SW480 (cell line): ENCODE measurements around the gene TRIP13.
"Not testable (repeated sequence)": the region's sequence is repeated elsewhere in the genome, so short reads cannot be mapped to it uniquely, and the experiment has no call there.

Source experiments
- DNase-seq: peaks from one replicate; pipeline ENCODE4 v3.0.0-alpha.2; 2016; ENCODE audit warnings: low spot score

Gene TRIP13

GRCh38 chr5:936149-937144, 43.8 kb downstream of the TRIP13 start:
- no peak for DNase-seq

DNA sequence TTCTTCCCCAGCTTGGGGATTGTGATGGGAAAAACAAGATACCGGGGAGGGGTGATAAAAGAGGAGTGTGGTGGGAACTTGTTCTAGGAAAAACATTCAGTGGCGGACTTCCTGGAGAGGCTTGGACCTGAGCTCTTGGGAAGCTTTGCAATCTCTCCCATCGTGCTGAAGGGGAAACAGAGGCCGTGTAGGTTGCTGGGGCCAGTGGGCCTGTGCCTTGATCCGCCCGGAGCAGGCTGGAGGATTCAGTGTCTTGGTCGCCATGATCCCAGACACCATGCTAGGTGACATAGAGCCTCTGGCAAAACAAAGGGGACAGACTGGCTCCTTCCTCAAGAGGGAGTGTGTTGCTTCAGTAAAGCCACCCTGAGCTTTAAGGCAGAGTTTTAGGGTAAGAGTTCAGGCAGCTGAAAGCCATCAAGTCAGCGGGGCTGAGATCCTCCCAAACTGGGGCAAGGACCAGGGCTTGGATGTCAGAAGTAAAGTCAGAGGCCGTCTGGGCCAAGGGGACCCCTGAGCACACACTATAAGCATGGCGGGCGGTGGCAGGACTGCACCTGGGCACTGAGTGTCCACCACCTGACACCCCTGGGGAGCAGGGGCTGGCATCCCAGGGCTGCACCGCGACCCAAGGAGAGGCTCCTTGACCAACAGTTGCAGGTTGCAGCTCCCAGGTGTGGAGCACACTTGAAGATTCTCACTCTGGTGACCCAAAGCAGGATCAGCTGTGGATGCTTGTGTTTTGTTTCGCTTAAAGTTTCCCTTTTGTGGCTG, 44.7 kb downstream of the TRIP13 start:
- no peak for DNase-seq

- no peak for DNase-seq
These were observed 46.7 kb downstream of the TRIP13 start for GRCh38 chr5:939368-939767.

DNA sequence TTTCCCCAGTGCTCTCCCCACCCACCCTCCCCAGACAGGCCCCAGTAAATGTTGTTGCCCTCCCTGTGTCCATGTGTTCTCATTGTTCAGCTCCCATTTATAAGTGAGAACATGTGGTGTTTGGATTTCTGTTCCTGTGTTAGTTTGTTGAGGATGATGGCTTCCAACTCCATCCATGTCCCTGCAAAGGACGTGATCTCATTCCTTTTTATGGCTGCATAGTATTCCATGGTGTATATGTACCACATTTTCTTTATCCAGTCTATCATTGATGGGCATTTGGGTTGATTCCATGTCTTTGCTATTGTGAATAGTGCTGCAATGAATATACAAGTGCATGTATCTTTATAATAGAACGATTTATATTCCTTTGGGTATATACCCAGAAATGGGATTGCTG, 48.1 kb downstream of the TRIP13 start:
- not testable (repeated sequence) for DNase-seq

GRCh38 chr5:943201-943917, 50.7 kb downstream of the TRIP13 start:
- DNase-seq, result no peak

DNA sequence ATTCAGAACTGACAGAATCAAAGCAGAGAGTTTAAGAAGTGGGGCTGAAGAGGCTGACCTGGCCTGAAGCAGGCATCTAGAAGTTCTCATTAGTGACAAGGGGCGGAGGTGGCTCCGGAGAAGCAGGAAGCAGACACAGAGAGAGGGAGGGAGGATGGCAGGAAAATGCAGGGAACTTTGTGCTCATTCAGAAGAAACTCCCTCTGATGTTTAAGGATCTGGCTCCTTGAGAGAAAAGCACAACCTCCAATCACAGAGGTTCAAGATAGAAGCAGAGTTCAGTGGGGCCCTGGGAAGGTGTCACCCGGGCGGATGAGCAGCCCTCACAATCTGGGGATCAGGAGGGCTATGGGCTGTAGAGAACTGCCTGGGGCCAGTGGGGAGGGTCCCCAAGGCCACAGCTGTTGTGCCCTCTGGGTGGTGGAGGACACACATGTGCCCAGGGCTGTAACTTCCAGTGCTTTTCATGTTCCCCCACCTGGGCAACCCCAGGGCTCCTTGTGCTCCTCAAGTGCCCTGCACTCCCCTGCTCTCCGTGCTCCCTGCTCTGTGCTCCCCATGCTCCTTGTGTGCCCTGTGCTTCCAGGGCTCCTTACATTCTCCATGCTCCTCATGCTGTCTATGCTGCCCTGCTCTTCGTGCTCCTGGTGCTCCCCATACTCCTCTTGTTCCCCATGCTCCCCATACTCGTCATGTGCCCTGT, 51.4 kb downstream of the TRIP13 start:
- peak; percentile 39 for DNase-seq

GRCh38 chr5:944621-944927, 51.9 kb downstream of the TRIP13 start:
- no peak for DNase-seq

DNA sequence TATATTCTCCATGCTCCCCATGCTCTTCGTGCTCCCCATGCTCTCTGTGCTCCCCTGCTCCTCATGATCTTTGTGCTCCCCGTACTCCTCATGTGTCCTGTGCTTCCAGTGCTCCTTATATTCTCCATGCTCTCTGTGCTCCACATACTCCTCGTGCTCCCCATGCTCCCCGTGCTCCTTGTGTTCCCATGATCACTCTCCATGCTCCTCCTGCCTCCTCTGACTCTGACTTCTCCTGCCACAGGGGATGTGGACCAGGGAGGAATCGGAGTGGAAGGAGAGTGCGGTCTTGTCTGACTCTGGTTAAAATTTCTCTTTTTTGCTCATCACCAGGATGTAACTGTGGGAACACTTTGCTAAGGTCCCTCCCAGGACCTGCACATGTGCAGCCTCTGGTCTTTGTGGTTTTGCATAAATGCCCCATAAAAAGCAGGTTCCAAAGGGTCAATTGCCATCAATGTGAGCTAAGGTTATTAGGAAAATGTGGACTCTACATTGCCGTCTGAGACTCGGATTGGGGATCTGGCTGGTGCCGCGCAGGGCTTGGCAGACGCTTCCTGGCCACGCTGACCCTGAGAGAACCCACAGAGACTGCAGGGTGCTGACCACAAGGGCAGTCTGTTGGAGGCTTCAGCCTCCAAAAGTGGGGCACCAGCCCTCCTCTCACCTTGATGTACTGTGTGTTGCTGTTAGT, 52.5 kb downstream of the TRIP13 start:
- peak; percentile 97 for DNase-seq

GRCh38 chr5:945691-946551, 53.2 kb downstream of the TRIP13 start:
- DNase-seq, result peak; percentile 62

DNA sequence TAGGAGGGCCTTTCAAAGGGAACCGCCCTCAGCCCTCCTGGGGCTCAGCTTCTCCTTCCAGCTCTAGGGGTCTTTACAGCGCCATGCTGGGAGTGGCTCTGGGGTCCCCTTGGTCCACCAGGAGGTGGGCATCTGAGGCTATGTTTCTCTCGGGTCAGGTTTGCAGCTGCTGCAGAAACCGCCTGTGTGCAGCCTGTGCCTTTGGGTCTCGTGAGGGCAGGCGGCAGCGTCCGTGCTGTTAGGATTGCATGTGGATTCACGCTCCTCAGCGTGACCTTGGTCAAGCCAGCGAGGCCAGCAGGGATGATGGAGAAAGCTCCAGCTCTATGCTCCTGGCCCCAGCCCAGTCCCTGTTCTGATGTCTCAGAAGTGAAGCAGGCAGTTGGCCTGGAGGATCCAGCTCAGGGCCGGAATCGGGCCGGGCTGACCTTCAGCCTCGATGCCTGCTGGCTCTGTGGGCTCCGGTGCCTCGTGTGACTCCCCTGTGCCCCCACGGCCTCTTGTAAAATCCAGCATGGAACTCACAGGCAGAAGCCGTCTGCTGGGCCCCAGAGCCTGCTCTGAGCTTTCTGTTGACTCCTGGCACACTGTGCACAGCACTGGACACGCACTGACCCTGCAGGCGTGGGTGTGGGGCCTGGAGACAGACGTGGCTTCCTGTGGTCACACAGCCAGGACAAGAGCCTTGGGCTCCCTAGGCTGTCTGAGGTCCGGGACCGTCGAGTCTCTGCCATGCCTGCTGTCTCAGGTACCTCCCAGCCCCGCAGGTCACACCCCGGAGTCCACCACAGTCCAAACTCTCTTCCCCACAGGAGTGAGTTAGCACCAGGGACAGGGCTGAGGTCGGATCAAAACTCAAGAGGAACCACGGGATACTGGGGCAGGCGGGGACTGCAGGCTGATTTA, 54.3 kb downstream of the TRIP13 start:
- DNase-seq, result no peak

GRCh38 chr5:947626-948471, 55.2 kb downstream of the TRIP13 start:
- DNase-seq, result no peak

DNA sequence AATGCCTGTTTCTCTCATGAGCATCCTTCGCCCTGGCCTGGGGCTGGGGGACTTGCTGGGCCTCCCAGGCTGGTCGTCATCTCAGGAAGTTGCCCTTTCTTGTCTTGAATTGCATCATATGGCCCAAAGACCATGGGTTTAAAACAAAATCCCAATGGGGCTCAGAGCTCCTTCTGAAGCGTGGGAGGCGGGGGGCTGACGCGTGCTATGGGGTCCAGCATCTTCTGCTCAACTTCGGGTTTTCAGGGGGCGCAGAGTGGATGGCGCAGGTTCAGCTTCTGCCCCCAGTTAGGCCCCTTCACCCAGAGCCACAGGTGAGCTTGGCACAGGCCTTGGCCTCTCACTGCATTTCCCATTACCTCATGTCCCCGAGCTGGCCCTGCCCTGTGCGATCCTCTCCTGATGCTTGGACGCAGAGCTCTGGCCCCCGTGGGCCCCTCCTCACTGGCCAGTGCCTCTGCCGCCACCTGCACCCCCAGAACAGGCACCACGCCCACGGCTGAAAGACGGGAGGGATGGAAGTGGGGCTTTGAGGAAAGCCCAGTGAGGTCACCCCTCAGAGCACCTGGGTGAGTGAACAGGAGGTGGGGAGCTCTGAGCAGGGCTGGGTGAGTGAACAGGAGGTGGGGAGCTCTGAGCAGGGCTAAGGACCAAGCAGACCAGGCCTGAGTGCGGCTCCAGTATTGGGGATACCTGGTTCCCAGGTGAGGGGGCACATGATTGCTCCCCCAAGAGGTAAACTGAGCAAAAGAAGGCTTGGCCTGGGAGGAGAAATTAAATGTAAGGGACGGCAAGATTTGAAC, 56.0 kb downstream of the TRIP13 start:
- peak; percentile 15 for DNase-seq

- DNase-seq, result no peak
These were observed 56.5 kb downstream of the TRIP13 start for GRCh38 chr5:949275-949543.

DNA sequence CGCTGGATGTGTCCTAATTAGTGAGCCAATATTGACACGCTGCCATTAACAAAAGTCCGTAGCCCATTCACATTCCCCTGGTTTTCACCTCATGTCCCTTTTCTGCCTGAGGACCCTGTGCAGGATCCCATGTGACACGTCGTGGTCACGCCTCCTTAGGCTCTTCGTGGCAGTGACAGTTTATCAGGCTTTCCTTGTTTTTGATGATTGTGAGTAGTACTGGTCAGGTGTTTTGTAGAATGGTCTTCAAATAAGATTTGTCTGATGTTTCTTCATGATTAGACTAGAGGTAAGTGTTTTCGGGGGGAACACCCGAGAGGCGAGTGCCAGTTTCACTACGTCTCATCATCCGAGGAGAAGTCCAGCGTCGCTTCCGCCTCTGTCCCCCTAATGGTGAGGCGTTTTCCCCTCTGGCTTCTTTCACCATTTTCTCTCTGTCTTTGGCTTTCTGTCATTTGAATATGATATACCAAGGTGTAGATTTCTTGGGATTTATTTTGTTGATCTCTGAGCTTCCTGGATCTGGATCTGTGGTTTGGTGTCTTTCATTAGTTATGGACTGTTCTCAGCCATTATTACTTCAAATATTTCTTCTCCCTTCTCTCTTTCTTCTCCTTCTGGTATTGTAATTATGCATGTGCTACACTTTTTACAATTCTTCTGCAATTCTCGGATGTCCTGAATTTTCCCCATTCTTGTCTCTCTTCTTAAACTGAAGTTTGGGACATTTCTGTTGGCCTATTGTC, 57.3 kb downstream of the TRIP13 start:
- no peak for DNase-seq

- DNase-seq, result no peak
These were observed 59.4 kb downstream of the TRIP13 start for GRCh38 chr5:951940-952596.

GRCh38 chr5:952597-953271, 60.0 kb downstream of the TRIP13 start:
- no peak for DNase-seq
